ENCODE data around the gene PSME3.

PSME3 gene

DNA sequence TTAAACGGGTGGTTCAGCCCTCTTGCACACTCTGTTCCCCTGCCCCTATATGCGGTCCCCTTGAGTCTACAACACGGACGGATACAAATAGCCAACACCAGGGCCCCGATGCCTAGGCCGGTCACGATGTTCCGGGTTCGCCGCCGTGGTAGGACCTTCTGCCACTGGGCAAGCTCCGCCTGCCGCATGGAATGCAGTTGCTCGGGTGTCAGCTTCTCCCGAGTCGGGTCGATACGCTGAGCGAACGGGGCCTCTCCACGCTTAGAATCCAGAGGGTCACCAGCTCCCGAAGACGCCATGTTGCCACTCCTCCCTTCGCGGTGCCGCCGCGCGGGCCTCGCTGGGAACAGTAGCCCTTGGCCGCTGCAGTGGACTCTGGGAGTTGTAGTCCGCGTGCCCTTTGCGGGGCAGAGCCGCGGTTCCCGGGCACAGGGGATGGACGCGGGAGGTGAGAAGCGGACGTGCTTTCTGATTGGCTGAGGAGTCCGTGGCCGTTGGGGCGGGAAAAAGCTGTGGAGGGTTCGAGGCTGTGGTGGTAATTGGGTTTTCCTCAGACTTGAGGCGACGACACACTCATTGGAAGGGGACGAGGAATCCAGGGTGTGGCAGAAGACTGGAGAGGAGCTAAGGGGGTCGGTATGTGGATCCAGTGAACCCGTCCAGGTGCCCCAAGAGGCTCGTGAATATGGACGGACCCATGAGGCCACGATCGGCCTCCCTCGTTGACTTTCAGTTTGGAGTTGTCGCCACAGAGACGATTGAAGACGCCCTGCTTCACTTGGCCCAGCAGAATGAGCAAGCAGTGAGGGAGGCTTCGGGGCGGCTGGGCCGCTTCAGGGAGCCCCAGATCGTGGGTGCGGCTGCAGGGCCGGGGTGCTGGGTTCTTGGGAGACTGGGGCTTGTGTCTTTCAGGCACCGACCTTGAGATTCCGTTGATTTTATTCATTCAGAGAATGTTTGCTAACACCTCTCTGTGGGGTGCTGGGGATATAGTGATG, 34.5 kb upstream of the PSME3 start, which contains the start of the genes CNTD1 and COA3:
Gene CNTD1 (plus strand): TSS at position 479 of the 998 bp plus-strand sequence. CDS start 207 bp downstream, at position 686.
Gene COA3 (minus strand): TSS at position 322 of the 998 bp plus-strand sequence. CDS start 23 bp downstream, at position 299.
- TF ChIP-seq, protein P1, sequence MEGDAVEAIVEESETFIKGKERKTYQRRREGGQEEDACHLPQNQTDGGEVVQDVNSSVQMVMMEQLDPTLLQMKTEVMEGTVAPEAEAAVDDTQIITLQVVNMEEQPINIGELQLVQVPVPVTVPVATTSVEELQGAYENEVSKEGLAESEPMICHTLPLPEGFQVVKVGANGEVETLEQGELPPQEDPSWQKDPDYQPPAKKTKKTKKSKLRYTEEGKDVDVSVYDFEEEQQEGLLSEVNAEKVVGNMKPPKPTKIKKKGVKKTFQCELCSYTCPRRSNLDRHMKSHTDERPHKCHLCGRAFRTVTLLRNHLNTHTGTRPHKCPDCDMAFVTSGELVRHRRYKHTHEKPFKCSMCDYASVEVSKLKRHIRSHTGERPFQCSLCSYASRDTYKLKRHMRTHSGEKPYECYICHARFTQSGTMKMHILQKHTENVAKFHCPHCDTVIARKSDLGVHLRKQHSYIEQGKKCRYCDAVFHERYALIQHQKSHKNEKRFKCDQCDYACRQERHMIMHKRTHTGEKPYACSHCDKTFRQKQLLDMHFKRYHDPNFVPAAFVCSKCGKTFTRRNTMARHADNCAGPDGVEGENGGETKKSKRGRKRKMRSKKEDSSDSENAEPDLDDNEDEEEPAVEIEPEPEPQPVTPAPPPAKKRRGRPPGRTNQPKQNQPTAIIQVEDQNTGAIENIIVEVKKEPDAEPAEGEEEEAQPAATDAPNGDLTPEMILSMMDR (IDR thresholded peaks at IDR 0.05; ENCODE audit: control insufficient read depth, extremely low read depth, insufficient read depth), result no peak
- peak within 1 kb of the TSS; percentile 99 for H3K4me3 ChIP-seq (ENCODE audit: low read depth, low read length)
- DNase-seq (ENCODE audit: low read depth), result peak; percentile 56

DNA sequence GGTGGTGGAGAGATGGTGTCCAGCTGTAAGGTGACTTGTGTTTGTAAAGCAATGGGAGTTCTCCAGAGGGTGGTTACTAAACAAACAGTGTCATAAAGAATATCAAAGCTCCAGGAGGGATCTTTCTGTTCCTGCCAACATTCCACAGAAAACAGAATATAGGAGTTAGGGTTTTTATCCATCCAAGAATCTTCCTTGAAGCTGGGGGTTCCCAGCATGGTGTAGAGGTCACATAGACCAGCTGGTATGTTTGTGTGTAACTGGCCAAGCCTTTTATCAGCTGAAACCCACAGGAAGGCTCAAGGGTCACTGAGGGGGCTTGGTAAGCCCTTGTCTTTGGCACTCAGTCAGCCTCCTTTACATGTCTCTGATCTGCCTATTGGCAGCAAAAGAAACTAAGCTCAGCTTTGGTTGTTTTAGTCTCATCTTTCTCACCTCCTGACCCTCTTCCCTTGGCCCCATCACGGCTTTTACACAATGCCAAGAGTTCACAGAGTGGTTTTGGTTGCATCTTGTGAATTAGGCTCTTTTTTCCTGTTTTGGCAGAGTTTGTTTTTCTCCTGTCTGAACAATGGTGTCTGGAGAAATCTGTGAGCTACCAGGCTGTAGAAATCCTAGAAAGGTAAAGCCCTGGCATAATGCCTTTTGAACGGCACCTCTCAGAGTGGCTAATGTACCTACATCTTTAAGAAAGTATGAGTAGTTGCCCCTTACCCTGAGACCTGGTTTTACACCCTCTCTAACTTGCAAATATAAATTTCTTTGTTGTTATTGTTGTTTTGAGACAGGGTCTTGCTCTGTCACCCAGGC, 29.9 kb upstream of the PSME3 start:
- TF ChIP-seq, protein P1 (IDR thresholded peaks at IDR 0.05; ENCODE audit: control insufficient read depth, extremely low read depth, insufficient read depth), result no peak
- H3K4me3 ChIP-seq (ENCODE audit: low read depth, low read length), result no peak overlapping the region
- DNase-seq (ENCODE audit: low read depth), result peak; percentile 38

GRCh38 chr17:42804918-42805367, 28.3 kb upstream of the PSME3 start:
- H3K4me3 ChIP-seq (ENCODE audit: low read depth, low read length), result no peak overlapping the region
- peak; percentile 98 for DNase-seq (ENCODE audit: low read depth)
- TF ChIP-seq, protein P1 (IDR thresholded peaks at IDR 0.05; ENCODE audit: control insufficient read depth, extremely low read depth, insufficient read depth), result no peak

DNA sequence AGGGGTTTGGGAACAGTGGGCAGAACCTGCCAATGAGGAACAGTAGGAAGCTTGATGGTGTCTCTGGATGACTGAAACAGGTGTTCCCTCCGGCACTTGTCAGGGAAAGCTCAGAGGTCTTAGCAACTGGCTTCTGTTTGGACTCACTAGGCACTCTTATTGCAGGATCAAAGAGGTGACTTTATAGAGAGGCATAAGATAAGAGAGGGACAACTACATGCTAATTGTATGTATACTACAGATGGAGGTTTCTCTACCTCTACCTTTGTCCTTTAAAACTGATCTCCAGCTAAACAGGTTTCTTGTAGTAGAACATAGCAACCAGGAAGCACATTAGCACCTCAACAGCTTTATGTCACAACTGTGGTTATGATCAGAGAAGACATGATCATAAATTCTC, 26.9 kb upstream of the PSME3 start:
- no peak overlapping the region for H3K4me3 ChIP-seq (ENCODE audit: low read depth, low read length)
- TF ChIP-seq, protein P1 (IDR thresholded peaks at IDR 0.05; ENCODE audit: control insufficient read depth, extremely low read depth, insufficient read depth), result no peak
- no peak for DNase-seq (ENCODE audit: low read depth)

DNA sequence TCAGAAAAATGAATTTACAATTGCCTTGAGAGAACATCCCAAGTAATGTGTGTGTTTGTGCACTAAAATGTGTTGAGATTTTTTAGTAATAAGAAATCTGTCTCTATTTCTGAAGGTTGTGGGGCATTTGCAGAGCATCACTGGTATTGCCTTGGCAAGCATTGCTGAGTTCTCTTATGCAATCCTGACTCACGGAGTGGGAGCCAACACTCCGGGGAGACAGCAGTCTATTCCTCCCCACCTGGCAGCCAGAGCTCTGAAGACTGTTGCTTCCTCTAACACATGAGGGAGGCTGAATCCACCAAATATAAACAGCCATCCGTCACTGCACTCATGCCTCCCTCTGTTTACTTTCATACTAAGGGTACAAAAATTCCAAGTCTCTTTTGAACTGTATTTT, 23.9 kb upstream of the PSME3 start:
- no peak for DNase-seq (ENCODE audit: low read depth)
- TF ChIP-seq, protein P1 (IDR thresholded peaks at IDR 0.05; ENCODE audit: control insufficient read depth, extremely low read depth, insufficient read depth), result no peak
- H3K4me3 ChIP-seq (ENCODE audit: low read depth, low read length), result no peak overlapping the region

DNA sequence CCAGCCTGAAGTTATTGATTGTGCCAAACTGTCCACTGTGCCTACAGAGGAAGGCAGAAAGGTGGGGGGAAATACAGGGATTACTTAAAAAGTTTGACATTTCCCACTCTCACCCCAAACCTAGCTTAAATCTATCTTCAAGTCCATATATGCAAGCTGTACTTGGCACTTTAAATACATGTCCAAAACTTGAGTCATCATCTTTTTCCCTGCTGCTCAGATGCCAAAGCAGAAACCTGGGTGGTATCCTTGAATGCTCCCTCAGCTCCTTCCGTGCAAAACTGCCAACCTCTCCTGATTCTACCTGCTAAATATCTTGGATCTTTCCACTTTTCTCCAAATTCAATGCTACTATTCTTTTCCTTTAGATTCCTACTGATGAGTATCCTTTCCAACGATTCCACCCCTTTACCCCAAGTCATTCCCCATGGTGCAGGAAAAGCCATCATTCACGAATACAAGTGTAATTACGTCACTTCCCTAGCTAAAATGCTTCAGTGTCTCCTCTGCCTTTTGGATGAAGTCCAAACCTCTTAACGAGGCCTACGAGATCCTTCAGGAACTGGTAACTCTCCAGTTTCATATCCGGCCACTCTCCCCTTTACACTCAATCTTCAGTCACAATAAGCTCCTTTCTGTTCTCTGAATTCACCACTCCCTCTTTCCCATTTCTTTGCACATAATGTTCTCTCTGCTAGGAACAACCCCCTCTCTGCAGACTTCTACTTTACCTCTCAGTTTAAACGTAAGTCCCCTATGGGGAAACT, 18.4 kb upstream of the PSME3 start:
- no peak overlapping the region for H3K4me3 ChIP-seq (ENCODE audit: low read depth, low read length)
- DNase-seq (ENCODE audit: low read depth), result no peak
- TF ChIP-seq, protein P1 (IDR thresholded peaks at IDR 0.05; ENCODE audit: control insufficient read depth, extremely low read depth, insufficient read depth), result no peak
